ELF-1 (cell line): ENCODE results near the gene TMEM119.

Source experiments
- DNase-seq: peaks from one replicate; pipeline ENCODE4 v3.0.0-alpha.2; 2016; ENCODE audit warnings: low read depth, low spot score

Gene TMEM119

DNA sequence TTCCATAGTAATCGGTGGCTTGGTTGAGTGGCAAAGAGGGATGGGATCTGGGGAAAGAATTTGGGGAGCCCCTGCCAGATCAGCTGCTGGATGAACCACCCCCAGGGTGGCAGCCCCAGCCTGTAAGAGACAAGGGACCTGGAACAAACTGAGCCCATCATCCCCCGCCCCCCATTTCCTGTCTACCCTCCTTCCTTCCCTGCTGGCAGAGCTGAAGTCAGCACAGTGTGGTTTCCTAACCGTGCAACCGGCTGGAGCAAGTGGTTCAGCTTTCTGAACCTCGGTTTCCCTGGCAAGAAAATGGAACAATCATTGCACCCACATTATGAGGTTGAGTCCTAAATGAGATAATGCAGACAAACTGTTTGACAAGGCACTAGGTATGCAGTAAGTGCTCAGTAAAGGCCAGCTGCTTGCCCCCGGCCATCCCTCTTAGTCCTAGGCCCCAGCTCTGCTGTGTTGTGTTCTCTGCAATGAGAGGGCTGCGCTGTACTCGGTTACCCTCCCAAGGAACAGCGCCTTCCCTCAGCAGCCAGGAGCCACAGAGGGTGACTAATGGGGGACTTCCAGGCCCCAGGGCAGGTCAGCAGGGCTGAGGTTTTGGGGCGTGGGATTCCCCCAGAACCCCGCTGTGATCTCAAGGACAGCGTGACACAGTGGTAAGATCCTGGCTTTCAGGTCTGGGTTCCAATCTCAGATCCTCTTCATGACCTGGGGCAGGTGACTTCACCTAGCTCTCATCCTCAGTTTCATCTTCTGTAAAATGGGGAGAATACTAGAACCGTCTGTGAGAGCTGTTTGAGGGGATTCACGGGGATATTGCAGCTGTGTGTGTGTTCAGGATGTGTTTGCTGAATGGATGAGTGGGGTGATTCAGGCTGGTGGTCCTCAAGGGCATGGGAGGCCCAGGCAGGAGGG lies 19.3 kb upstream of the TMEM119 start:
- no peak for DNase-seq

DNA sequence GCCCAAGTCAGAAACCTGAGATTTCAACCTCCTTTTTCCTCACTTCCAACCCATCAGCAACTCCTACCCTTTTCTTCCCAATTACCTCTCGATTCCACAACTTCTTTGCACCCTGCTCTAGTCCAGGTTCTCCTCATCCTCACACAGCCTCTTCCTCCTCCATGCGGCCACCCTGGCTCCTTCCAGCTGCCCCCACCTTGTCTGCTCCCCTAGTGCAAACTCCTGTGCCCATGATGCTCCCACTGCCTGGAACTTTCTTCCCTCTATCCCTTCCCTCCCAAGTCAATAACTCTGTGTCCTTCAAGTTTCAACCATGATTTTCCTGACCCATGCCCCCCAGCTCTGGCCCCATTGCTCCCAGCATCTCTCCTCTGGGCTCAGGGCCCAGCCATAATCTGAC lies 18.5 kb upstream of the TMEM119 start:
- DNase-seq = no peak

DNA sequence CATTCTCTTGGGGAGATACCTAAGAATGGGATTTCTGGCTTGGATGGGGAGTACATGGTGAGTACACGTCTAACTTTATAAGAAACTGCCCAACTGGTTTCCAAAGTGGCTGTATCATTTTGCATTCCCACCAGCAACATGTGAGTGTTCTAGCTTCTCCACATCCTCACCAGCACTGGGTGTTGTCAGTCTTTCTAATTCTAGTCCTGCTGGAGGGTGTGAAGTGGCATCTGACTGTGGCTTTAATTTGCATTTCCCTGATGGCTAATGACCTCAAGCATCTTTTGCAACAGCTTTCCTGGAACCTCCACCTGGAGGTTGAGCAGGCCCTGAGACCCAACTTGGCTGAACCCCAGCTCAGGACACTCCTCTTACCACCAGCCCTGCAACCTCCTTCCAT lies 18.0 kb upstream of the TMEM119 start:
- no peak for DNase-seq

DNA sequence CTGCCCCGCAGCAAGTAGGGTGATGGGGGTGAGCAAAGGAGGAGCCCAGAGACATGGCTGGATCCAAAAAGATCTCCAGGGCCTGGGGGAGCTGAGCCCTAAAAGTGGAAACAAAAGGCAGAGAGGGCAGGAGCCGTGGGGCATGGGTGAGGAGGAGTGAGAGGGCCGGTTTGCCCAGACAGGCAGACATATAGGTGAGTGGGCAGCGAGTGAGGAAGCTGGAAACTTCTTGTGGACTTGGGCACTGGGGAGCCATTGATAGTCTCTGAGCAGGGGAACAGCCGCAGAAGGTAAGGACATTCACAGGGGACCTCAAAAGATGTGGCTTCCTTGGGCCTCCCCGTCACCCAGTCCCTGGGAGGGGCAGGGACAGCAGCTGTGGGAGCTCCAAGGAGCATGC lies 16.8 kb upstream of the TMEM119 start:
- DNase-seq = no peak

DNA sequence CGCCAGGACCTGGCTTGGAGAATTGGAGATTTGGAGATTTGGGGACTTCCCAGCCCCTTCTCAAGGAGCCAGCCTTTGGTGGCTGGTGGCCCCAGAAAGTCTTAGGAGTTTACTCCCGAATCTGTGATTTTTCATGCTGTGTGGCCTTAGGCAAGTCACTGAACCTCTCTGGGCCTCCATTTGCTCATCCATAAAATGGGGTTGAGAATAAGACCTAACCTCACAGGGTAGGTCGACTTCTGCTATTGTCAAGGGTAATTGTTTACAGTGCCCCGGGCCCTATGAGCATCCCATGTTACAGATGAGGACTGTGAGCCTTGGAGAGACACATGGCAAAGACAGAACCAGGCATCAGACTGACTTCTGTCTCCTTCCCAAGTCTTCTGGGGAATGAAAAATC lies 16.2 kb upstream of the TMEM119 start:
- DNase-seq = no peak

DNA sequence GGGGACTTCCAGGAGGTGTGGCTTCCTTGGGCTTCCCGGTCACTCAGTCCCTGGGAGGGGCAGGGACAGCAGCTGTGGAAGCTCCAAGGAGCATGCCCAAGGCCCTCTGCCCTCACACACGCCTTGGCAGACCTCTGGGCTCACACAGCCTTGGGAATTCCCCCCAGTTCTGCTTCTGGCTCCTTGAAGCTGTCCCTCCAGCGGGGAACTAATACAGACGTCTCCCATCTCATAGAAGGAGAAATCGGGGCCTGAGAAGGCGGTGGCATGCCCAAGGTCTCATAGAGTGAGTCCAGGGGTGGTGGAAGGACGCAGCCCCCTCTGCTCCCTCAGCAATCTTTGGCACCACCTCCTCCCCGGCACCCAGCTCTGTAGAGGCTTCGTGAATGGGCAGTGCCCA lies 15.7 kb upstream of the TMEM119 start:
- DNase-seq = no peak

DNA sequence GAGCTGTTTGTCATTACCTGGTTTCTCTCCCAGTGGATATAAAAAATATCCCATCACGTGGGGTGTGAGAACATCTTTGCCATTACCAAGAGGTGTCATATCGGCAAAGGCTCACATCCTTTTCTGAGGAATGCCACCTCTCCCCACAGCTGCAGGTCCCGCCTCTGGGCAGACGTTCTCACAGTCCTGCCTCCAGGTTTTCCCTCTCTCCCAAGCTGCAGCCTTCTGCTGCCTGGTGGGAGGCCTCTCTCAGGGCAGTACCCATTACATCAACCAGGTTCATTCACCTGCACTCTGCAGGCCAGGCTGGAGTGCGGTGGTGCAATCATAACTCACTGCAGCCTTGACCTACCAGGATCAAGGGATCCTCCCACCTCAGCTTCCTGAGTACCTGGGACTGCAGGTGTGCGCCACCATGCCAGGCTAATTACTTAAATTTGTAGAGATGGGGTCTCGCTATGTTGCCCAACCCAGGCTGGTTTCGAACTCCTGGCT lies 15.0 kb upstream of the TMEM119 start:
- peak; percentile 74 for DNase-seq

DNA sequence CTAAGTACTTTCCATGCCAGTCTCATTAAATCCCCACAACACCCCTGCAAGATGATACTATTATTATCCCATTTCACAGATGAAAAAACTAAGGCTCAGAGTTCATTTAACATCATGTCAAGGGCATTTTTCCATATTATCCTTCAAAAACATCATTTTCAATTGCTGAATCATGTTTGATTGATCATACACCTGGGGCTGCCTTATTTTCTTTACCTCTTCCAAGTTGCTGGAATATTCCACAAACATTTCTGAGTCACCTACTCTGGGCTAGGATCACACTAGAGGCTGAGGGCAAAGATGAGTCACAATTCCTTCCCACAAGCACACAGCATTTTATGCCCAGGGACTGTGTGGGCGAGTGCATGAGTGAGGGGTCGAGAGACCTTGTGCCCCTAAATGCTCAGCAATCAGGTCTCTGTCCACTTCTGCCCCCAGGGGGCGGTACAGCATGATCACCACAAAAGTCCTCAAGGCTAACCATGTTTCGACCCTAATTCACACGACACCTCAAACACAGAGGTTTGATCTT lies 14.1 kb upstream of the TMEM119 start:
- peak; percentile 77 for DNase-seq

DNA sequence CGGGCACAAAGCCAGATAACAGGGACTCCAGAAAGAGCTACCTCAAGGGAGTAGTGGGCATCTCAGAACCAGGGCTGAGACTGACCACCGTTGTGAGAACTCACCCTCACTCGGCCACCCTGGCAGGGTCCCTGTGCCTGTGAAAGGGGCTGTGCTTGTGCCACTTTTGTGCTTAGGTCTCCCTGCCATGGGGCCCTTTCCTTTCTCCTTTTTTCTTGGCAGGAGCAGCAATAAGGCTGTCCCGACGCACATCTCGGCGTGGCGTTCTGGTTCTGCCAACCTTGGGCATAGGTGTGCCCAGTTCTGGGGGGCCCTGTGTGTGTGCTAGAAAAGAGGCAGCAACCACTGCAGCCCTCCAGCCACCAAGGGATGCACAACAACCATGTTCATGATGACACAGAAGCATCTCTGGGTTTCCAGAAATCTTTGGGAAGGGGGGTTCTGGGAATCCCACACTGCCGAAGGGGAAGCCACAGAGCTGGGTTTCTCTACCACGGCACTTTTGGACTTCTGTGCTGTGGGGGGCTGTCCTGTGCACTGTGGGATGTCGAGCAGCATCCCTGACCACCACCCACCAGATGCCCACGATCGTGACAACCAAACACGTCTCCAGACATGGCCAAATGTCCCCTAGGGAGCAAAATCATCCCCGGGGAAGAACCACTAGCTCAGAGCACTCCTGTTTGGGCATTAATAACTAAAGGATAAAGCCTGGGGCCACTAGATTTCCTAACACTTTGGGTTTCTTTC lies 13.1 kb upstream of the TMEM119 start:
- DNase-seq = no peak

DNA sequence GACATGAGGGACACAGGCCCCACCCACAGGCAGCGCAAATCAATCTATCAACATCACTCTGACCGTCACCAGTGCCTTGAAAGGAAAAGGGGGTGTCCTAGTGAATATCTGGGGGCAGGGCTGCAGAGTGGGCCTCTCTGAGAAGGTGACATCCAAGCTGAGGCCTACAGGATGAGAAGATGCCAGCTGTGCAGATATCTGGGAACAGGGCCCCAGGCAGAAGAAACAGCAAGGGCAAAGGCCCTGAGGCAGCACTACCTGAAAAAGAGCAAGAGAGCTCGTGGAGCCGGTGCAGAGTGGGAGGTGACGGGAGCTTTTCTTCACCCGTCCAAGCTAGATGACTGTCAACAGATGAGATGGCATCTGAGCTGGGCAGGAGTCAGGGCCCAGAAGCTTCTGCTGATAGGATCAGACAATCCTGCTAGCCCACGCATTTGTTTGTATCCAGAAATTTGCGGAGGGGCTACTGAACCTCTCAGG lies 12.5 kb upstream of the TMEM119 start:
- no peak for DNase-seq

DNA sequence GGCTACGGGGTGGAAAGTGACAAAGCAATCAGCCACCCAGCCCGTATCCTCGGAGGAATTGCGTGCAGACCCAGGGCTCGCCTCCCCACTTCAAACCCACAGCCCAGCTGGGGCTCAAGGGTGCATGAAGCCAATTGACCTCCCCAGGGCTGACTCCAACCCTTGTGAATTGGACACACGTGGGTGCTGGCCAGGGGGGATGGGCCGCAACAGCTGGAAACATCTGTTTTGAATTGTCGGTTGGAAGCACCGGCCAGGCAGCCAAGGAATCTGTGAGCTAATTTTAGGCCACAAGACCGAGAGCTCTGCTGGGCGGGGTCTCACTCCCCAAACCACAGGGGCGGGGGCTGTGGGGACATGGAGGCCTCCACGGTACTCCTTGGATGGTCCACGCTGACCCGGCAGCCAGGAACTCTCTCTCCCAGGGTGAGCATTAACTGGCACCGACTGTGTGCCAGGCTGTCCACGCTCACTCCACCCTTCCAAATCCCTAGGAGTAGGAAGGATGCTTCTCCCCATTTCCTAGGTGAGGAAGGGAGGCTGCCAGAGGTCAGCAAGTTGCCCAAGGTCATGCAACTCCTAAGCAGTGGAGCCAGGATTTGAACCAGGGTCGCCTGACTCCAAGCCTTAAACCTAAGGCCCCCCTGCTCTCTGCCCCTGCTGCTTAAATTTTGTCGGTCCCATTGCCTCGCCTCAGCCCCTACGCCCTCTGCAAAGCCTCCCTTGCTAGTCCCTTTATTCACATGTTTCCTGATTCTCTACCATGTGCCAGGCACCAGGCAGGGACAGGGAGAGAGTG lies 11.9 kb upstream of the TMEM119 start:
- DNase-seq = no peak

DNA sequence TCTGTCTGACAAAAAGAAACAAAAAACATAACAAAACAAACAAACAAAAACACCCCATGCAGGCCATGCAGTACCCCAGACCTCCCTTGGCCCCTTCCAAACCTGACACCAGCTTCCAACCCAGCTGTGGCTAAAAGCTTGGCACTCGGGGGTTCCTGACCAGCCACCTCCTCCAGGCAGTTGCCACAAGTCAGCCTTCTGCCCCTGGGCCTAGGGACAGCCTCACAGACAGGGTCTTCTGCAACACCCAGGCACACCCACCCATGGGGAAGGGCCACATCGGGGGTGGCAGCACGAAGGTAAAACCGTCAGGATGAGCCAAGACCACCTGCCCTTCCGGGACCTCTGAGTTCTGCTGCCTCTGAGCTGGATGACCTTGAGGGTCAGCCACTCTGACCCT lies 10.7 kb upstream of the TMEM119 start:
- DNase-seq = no peak

DNA sequence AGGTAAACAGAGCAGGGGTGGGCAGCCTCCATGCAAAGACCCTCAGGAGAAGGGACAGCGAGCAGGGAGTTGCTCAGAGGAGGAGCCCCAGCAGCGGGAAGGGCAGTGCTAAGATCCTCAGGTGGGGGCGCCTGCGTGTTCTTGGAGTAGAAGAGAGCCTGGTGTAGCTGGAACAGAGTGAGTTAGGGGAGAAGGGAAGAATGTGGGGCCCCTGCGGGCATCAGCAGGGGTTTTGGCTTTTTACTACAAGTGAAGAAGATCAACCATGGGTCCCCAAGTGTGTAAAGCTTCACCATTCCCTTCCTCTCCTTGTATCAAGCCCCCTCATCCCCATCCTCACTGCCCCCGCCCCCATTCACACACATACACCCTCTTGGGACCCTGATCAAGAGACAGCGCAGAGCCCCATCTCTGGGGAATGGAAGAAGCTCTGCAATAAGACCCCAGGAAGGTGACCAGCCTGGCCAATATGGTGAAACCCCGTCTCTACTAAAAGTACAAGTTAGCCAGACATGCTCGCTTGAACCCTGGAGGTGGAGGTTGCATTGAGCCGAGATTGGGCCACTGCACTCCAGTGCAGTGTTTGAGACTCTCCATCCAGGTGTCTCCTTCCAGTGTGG lies 10.2 kb upstream of the TMEM119 start:
- DNase-seq = no peak

DNA sequence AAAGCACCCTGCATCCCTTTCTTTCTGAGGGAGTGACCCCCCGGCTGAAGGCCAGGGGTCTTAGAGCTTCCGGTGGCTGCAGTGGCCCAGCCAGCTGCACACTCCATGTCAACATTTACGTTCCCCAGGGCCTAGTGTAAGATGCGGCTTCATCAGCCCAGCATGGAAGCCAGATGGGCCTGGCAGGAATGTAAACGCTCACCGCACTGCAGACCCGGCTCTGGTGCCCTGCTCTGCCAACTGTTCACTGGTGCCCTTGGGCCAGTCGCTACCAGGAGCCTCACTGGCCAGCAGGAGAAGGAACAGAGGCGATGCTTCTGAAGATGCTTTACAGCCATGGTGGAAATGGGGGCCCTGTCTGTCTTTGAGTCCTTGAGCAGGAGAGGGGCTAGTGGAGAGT lies 8.6 kb upstream of the TMEM119 start:
- no peak for DNase-seq

DNA sequence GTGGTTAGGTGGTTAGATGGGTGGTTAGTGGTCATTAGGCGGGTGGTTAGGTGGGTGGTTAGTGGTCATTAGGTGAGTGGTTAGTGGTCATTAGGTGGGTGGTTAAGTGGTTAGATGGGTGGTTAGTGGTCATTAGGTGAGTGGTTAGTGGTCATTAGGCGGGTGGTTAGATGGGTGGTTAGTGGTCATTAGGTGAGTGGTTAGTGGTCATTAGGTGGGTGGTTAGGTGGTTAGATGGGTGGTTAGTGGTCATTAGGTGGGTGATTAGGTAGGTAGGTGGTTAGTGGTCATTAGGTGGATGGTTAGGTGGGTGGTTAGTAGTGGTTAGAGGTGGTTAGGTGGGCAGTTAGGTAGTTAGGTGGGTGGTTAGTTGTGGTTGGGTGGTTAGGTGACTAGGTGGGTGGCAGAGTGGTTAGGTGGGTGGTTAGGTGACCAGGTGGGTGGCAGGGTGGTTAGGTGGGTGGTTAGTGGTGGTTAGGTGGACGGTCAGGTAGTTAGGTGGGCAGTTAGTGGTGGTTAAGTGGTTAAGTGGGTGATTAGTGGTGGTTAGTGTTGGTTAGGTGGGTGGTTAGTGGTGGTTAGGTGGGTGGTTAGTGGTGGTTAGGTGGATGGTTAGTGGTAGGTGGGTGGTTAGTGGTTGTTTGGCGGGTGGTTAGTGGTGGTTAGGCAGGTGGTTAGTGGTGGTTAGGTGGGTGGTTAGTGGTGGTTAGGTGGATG lies 8.0 kb upstream of the TMEM119 start:
- DNase-seq = no peak

DNA sequence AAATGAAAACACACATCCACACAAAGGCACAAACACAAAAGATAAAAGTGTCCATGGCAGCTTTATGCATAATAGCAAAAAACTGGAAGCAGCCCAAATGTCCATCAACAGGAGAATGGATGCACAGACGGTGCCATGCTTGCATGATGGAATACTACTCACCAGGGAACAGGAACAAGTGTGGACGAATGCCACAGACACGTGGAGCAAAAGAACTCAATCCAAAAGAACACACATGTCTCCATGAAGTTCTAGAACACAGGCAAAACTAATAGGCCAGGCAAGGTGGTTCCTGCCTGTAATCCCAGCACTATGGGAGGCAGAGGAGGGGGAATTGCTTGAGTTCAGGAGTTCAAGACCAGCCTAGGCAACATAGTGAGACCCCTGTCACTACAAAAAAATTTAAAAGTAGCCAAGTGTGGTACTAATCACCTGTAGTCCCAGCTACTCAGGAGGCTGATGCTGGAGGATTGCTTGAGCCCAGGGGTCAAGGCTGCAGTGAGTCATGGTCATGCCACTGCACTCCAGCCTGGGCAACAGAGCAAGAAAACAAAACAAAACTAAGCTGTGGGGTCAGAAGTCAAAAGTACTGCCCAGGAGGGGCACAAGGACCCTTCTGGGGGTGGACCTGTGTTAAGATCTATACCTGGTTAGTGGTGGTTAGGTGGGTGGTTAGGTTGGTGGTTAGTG lies 7.3 kb upstream of the TMEM119 start:
- no peak for DNase-seq

DNA sequence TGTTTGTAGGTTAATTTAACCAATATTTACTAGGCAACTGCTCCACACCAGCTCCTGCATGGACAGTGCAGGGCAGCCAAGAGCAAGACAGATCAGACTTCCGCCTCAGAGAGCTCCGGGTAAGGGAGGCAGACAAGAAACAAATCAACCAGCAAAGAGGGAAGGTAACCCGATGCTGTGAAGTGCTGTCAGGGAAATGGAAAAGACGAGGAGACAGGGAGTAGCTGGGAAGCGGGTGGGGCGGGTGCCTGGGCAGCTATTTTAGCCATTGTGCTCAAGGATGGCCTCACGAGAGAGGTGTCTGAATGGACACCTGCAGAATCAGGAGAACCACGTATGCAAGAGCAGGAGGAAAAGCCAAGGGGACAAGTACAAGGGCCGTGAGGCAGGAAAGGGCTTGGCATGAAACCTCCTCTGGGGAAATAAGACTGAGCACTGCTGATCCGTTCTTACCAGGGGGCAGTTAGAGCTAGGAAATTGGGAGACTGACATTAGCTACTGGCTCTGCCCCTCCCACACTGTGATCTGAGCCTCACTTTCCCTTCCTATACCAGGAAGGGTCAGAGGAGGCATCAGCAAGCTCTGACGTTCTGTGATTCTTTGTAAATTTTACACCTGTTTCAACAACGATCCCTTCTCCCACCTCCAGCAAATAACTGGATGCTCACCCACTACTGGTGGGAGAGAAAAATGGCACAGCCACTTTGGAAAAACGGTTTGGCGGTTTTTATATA lies 6.5 kb upstream of the TMEM119 start:
- DNase-seq = no peak

DNA sequence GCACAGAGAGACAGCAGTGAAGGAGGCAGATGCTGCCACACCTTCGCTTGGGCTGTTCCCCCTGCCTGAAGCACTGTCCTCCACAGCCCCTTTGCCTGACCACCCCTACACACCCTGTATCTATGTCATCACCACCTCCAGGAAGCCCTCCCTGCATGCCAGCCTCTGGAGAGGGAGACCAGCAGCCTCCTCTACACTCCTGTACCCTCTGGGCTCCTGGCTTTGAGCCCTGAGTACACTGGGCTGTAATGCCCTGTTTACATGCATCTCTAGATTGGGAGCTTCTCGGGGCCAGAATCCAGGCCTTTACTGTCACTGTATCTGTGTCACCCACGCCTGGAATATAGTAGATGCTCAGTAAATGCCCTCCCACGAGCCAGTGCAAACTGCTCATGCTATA lies 5.9 kb upstream of the TMEM119 start:
- no peak for DNase-seq
